Keratinocyte (primary cell): ENCODE data around the gene MDH2. TPM values are rescaled to one million over a fixed set of nuclear protein-coding genes. Genes with fewer than 3 reads are reported as not detected.

Experiments
- DNase-seq: peaks from one replicate; pipeline ENCODE4 v3.0.0-alpha.2; 2011; ENCODE audit warnings: low read depth, missing footprints, low spot score
- FAIRE-seq: peaks from 2 replicates; lab custom pipeline; 2011; peaks lifted over from hg19 to GRCh38; lab: Jason Lieb, UNC
- H2AFZ ChIP-seq: 2 replicates; pipeline ENCODE4 v1.6.0; 2012; ENCODE audit warnings: low read length, control low read depth, inconsistent platforms; ENCODE audit not compliant: control insufficient read depth
- H3K27ac ChIP-seq: 2 replicates; pipeline ENCODE4 v1.5.1; 2011; ENCODE audit warnings: low read length; ENCODE audit not compliant: control insufficient read depth, insufficient read depth
- H3K27me3 ChIP-seq: 3 replicates; pipeline ENCODE4 v1.6.0; 2011; ENCODE audit warnings: low read length; ENCODE audit not compliant: control insufficient read depth, insufficient read depth; ENCODE audit errors: extremely low read depth
- H3K36me3 ChIP-seq, 2 experiments: 2 replicates in 1 of 2; 3 replicates in 1 of 2; pipeline ENCODE4 v1.5.1; 2011; ENCODE audit warnings: low read length in 2 of 2, mild to moderate bottlenecking in 1 of 2; ENCODE audit not compliant: control insufficient read depth in 2 of 2, insufficient read depth in 2 of 2; ENCODE audit errors: extremely low read depth in 1 of 2
- H3K4me1 ChIP-seq: 3 replicates; pipeline ENCODE4 v1.5.1; 2011; ENCODE audit warnings: low read length; ENCODE audit not compliant: control insufficient read depth, insufficient read depth; ENCODE audit errors: extremely low read depth
- H3K4me2 ChIP-seq: 3 replicates; pipeline ENCODE4 v1.6.0; 2011; ENCODE audit warnings: low read depth, low read length; ENCODE audit not compliant: control insufficient read depth, insufficient read depth; ENCODE audit errors: extremely low read depth
- H3K4me3 ChIP-seq, 3 experiments: fragments of 200-600 bp in 1 of 3; sonication (generic) in 1 of 3; 2 replicates in 2 of 3; 3 replicates in 1 of 3; pipeline ENCODE4 v1.5.1; 2011 to 2016; ENCODE audit warnings: low read length in 3 of 3, mild to moderate bottlenecking in 3 of 3, control low read depth in 2 of 3, inconsistent platforms in 1 of 3, low read depth in 1 of 3, mixed read lengths in 1 of 3, mixed run types in 1 of 3, moderate library complexity in 1 of 3; ENCODE audit not compliant: control insufficient read depth in 2 of 3, insufficient read depth in 2 of 3; ENCODE audit errors: extremely low read depth in 1 of 3
- H3K79me2 ChIP-seq: 2 replicates; pipeline ENCODE4 v1.6.0; 2012; ENCODE audit warnings: low read length; ENCODE audit not compliant: control insufficient read depth, insufficient read depth
- H3K9ac ChIP-seq: 3 replicates; pipeline ENCODE4 v1.6.0; 2011; ENCODE audit warnings: low read length; ENCODE audit not compliant: control insufficient read depth, insufficient read depth; ENCODE audit errors: extremely low read depth
- H3K9me1 ChIP-seq: 3 replicates; pipeline ENCODE4 v1.6.0; 2011; ENCODE audit warnings: low read length; ENCODE audit not compliant: control insufficient read depth, insufficient read depth; ENCODE audit errors: extremely low read depth
- H3K9me3 ChIP-seq: 2 replicates; pipeline ENCODE4 v1.5.1; 2012; ENCODE audit warnings: low read depth, low read length; ENCODE audit not compliant: control insufficient read depth
- H4K20me1 ChIP-seq: 3 replicates; pipeline ENCODE4 v1.6.0; 2011; ENCODE audit warnings: low read length; ENCODE audit not compliant: control insufficient read depth, insufficient read depth; ENCODE audit errors: extremely low read depth
- EZH2 ChIP-seq: IDR thresholded peaks from one replicate; pipeline ENCODE4 v1.6.1; 2012; ENCODE audit warnings: inconsistent platforms, mild to moderate bottlenecking, low read length, moderate library complexity
- dilution Hi-C: fragments of 300-500 bp; cut with MboI; formaldehyde crosslinking; loops from one replicate; pipeline ENCODE4 v1.7.0; 2020; ENCODE audit warnings: low sequenced_read_pairs; ENCODE audit not compliant: extremely low pct_ligation_motif_present
- polyA plus RNA-seq, 5 experiments: library from polyadenylated mRNA; depleted of rRNA in 3 of 5; stranded (reverse) in 3 of 5; stranded (forward) in 1 of 5; unstranded in 1 of 5; fragments of >200 nt; gene quantifications; 1 replicate in 1 of 5; 2 replicates in 3 of 5; 3 replicates in 1 of 5; pipeline versions ENCODE4 v1.2.1 to v1.2.3, GENCODE V29; 2011 to 2012; ENCODE audit warnings: missing spikeins in 2 of 5, low read depth in 1 of 5, low replicate concordance in 1 of 5
- TF ChIP-seq, protein P1 (sequence below), 3 experiments: IDR thresholded peaks in 1 of 3; conservative IDR thresholded peaks in 1 of 3; optimal IDR thresholded peaks in 1 of 3; 2 replicates in 2 of 3; 3 replicates in 1 of 3; pipeline versions ENCODE3 to v1.5.1; 2011; ENCODE audit warnings: low read length in 3 of 3, mild to moderate bottlenecking in 3 of 3, moderate library complexity in 2 of 3, control low read depth in 1 of 3, inconsistent platforms in 1 of 3; ENCODE audit not compliant: insufficient read depth in 2 of 3; ENCODE audit errors: extremely low read depth in 1 of 3

Gene MDH2
- polyA plus RNA-seq, 1 donor (not counting 4 experiments of a cell fraction or from before 2014, with no cell fraction given), result 156 TPM

DNA sequence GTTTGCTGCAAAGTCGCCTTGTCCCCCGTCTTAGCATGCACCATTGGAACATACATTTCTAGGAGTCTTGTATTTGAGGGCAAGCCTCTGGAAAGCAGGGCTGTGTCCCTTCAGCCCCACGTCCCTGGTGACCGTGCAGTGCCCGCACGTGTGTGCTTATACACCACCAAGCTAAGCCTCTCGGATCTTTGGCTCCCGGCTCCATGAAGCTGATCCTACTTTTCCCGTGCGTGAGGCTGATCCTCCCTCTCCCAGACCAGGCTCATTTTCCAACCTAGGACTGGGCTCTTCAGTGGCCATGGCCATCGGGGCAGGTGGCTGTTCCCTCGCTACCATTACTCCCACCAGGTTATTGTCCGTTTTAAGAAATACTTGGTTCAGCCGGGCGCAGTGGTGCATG, 14.3 kb downstream of the MDH2 start:
- dilution Hi-C loops, result no loop called here
- TF ChIP-seq, protein P1, sequence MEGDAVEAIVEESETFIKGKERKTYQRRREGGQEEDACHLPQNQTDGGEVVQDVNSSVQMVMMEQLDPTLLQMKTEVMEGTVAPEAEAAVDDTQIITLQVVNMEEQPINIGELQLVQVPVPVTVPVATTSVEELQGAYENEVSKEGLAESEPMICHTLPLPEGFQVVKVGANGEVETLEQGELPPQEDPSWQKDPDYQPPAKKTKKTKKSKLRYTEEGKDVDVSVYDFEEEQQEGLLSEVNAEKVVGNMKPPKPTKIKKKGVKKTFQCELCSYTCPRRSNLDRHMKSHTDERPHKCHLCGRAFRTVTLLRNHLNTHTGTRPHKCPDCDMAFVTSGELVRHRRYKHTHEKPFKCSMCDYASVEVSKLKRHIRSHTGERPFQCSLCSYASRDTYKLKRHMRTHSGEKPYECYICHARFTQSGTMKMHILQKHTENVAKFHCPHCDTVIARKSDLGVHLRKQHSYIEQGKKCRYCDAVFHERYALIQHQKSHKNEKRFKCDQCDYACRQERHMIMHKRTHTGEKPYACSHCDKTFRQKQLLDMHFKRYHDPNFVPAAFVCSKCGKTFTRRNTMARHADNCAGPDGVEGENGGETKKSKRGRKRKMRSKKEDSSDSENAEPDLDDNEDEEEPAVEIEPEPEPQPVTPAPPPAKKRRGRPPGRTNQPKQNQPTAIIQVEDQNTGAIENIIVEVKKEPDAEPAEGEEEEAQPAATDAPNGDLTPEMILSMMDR (optimal IDR thresholded peaks at IDR 0.05 in 1 of 3, IDR thresholded peaks at IDR 0.05 in 1 of 3, conservative IDR thresholded peaks at IDR 0.05 in 1 of 3; ENCODE audit: extremely low read depth in 1 of 3, insufficient read depth in 2 of 3, low read length in 3 of 3), result no peak
- no peak for TF ChIP-seq EZH2
- Histone ChIP-seq H3K9me3 (no peaks in the 10 kb centered on the region), H4K20me1 (peaks cover 8% of the 10 kb centered on the region), H3K9ac (no peak overlapping the region), H3K27ac (no peak overlapping the region), H2AFZ (no peak overlapping the region), H3K27me3 (no peaks in the 10 kb centered on the region), H3K4me1 (peaks cover 8% of the 10 kb centered on the region), H3K4me2 (no peak overlapping the region), H3K79me2 (peaks cover 8% of the 10 kb centered on the region), H3K4me3 (no peak overlapping the region), H3K9me1 (no peaks in the 10 kb centered on the region), H3K36me3 (peaks cover 64 to 66% of the 10 kb centered on the region in 2 experiments)
- no peak for DNase-seq
- no peak for FAIRE-seq

DNA sequence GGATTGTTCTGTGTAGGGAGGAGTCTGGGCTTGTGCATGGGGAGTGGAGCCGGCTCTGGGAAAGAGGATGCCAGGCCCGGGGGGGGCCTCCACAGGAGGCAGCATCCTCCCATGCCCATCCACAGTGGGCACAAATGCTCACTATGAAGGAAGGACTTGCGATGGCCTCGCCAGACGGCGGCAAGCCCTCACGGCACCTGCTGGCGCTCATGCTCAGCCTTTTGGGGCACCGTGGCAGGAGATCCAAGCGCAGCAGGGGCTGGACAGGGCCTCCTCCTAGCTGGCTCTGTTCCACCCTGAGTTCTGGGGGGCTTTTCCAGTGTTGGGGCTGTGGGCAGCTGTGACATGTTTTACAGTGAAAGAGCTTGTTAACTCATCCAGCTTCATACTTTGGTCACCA, 15.2 kb downstream of the MDH2 start:
- H3K36me3 ChIP-seq, result peaks cover 56 to 58% of the 10 kb centered on the region in 2 experiments
- H3K27ac ChIP-seq, result no peak overlapping the region
- H3K9me3 ChIP-seq, result no peaks in the 10 kb centered on the region
- FAIRE-seq (no peak), DNase-seq (no peak)
- H3K4me2 ChIP-seq, result no peak overlapping the region
- H2AFZ ChIP-seq, result no peak overlapping the region
- no peaks in the 10 kb centered on the region for H3K9me1 ChIP-seq
- H3K4me1 ChIP-seq, result peaks cover 8% of the 10 kb centered on the region
- H3K4me3 ChIP-seq, result no peak overlapping the region
- no peak overlapping the region for H3K9ac ChIP-seq
- peaks cover 1% of the 10 kb centered on the region for H3K79me2 ChIP-seq
- peaks cover 5% of the 10 kb centered on the region for H4K20me1 ChIP-seq
- TF ChIP-seq, protein P1 (optimal IDR thresholded peaks at IDR 0.05 in 1 of 3, IDR thresholded peaks at IDR 0.05 in 1 of 3, conservative IDR thresholded peaks at IDR 0.05 in 1 of 3; ENCODE audit: extremely low read depth in 1 of 3, insufficient read depth in 2 of 3, low read length in 3 of 3), result no peak
- no peak for TF ChIP-seq EZH2
- dilution Hi-C loops, result no loop called here
- H3K27me3 ChIP-seq, result no peaks in the 10 kb centered on the region
